GM19397 (cell line): ENCODE measurements around the gene GLRA1.
"Not testable (repeated sequence)": the region's sequence is repeated elsewhere in the genome, so short reads cannot be mapped to it uniquely, and the experiment has no call there.

Experiments used
- ATAC-seq: cut with Tn5 transposase; IDR thresholded peaks from one replicate; pipeline ENCODE4 v1.9.1; 2021; ENCODE audit warnings: mild to moderate bottlenecking, moderate library complexity; ENCODE audit not compliant: unreplicated experiment

GLRA1 gene

GRCh38 chr5:151822141-151822540 lies 102.5 kb downstream of the GLRA1 start:
- no peak for ATAC-seq

GRCh38 chr5:151820903-151821302 lies 103.7 kb downstream of the GLRA1 start:
- ATAC-seq, result no peak

DNA sequence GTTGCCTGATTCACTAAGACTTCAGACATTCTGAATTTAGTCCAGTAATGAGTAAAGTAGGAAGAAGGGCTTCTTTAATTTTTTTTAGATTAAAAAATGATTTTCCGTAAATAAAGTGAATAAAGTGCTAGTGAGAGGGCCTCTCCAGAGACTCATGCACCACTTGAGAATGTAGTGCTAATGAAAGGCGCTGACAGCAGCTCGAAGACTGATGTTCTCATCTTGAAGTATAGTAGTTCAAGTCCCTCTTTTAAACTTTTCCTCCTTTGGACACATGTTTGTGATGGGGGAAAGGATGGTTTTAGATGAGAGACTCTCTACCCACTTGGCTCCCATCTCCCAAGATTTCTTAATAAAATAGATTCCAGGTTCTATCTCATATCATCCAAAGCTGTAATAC lies 104.4 kb downstream of the GLRA1 start:
- ATAC-seq, result no peak

DNA sequence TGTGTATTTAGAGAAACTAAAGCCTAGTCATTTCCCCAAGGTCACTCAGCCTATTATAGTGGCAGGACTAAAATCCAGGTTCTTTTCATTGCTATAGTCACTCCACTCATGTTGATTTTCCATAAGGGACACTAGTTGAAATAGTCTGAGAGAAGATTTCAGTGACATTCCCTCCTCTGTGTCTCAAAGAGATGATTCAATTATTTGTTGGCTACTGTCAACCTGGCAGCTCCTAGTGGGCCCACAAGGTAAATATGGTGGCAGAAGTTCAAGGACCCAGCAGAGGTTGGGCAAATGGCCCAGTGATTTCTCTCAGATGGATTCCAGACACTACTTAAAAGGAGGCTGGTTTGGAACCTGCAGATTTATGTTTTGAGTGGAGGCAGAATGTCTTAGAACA lies 104.8 kb downstream of the GLRA1 start:
- no peak for ATAC-seq

GRCh38 chr5:151815051-151815450 lies 109.6 kb downstream of the GLRA1 start:
- ATAC-seq, result no peak

DNA sequence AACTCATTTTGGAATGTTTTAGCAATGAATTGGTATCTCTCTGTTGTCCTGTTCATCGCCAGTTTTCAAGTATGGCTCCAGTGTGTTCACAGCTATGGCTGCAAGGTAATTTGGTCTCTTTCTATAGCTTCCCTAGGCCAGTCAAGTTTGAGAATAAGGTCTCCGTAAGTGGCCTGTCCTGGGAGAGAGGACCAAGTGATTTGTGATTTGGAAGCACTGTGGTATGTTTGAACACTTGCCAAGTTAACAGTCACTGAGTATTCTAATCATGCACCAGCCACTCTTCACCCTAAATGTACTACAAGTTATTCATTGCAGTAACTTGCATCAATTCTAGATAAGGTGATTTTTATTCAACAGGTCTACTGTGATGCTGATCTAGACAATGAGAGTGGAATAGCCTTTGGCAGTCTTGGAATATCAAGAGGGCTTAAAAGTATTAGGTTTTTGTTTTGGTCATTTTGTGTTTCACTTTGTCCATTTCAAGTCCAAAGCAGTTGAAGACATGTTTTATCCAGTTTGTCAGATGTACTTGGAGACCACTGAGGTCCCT lies 111.8 kb downstream of the GLRA1 start:
- ATAC-seq, result no peak

GRCh38 chr5:151811593-151812321 lies 112.9 kb downstream of the GLRA1 start:
- ATAC-seq, result no peak

GRCh38 chr5:151810897-151811296 lies 113.8 kb downstream of the GLRA1 start:
- ATAC-seq, result no peak

GRCh38 chr5:151810449-151810848 lies 114.2 kb downstream of the GLRA1 start:
- no peak for ATAC-seq

GRCh38 chr5:151808451-151809169 lies 116.0 kb downstream of the GLRA1 start:
- ATAC-seq, result no peak

DNA sequence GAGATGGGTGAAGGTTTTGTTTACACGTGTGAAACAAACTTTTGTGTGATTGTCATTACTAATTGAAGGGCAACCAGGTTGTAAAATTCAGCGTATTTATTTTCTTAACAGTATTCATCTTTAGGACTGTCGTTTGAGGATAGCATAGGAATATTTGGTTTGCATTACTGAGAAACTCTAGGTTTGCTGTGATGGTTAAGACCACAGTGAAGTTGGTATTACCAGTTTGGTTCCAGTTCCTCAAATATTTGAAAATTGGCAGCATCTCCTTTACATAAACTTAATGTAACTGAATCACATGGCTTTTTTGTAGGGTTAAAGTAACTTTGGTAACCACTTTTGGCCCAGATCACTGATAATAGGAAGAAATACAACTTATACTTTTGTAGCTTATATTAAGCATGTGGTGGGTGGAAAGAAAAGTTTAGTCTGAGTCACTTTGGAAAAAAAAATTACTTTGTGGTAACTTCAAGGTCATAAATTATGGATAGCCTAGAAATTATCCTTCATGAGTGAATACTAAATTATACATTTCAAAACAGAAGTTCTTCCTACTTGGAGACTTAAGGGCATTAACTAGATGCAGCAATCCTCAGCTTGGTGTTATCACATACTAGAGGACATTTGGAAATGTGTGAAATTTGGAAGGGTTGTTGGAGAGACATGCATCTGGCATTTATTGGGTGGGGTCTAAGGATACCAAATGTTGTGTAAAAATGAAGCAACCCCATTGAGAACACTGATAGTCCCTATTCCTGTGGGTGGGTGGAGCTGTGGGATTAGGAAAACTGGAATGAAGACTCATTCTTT lies 119.0 kb downstream of the GLRA1 start:
- ATAC-seq, result no peak

DNA sequence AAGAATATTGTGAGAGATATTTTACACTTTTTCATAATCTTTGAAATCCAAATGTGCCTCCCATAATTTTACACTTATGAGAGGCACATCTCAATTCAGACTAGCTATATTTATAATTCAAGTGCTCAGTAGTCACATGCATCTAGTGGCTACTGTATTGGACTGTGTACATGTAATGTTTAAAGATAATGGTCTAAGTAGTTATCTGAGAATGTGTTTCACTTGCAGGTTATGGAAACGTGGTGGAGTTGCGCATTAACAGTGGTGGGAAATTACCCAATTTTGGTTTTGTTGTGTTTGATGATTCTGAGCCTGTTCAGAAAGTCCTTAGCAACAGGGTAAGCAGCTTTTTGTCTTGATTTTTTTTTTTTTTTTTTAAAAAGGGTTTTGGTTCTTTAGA lies 124.1 kb downstream of the GLRA1 start:
- ATAC-seq, result no peak

GRCh38 chr5:151799407-151799806 lies 125.2 kb downstream of the GLRA1 start:
- no peak for ATAC-seq

DNA sequence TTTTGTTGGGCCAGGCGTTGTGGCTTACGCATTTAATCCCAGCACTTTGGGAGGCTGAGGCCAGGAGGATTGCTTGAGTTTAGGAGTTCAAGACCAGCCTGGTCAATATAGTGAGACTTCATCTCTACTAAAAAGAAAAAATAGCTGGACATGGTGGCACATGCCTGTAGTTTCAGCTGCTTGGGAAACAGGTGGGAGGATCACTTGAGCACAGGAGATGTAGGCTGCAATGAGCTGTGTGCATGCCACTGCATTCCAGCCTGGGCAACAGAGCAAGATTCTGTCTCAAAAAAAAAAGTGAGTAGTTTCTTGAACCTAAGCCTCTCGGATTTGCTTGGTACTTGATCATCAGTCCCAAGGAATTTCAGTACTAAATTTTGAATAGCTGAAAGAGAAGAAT lies 126.0 kb downstream of the GLRA1 start:
- no peak for ATAC-seq

- no peak for ATAC-seq
Observed at GRCh38 chr5:151795426-151795825, 129.2 kb downstream of the GLRA1 start.

- ATAC-seq, result no peak
Observed at GRCh38 chr5:151793358-151793757, 131.3 kb downstream of the GLRA1 start.

DNA sequence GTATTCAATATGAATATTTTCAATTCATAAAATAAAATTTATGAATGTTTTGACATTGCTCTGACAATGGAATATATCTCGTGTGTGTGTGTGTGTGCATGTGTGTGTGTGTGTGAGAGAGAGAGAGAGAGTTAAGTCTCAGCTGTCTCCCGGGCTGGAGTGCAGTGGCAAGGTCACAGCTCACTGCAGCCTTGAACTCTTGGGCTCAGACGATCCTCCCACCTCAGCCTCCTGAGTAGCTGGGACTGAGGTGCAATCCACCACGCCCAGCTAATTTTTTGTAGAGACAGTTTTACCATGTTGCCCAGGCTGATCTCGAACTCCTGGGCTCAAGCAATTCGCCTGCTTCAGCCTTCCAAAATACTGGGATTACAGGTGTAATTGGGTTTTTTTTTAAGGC lies 136.8 kb downstream of the GLRA1 start:
- no peak for ATAC-seq

DNA sequence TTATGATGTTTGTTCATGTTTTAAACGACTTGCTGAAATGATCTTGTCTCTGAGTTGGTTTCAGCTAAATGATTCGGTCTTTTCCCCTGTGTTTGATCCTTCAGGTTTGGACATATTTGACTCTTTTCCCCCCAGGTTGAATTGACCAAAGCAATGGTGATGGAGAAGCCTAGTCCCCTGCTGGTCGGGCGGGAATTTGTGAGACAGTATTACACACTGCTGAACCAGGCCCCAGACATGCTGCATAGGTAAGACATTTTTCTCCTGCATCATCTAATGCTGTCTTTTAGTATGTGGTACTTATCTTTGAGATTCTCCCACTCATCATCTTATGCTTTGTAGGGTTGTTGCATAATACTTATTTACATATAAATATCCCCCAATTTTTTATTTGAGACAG lies 138.2 kb downstream of the GLRA1 start:
- ATAC-seq, result no peak

DNA sequence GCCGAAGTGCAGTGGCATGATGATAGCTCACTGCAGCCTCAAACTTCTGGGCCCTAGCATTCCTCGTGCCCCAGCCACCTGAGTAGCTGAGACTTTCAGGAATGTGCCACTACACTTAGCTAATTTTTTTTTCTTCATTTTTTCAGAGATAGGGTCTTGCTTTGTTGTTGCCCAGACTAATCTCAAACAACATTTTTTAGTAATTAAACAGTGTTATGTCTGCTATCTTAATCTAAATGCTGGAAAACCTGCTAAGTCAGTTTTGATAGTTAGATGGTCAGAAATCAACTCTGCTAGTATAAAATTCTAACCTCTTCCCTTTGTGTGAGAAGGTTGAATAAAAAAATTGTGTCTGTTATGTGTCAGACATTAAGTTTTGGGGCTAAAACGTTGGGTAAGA lies 140.5 kb downstream of the GLRA1 start:
- no peak for ATAC-seq

DNA sequence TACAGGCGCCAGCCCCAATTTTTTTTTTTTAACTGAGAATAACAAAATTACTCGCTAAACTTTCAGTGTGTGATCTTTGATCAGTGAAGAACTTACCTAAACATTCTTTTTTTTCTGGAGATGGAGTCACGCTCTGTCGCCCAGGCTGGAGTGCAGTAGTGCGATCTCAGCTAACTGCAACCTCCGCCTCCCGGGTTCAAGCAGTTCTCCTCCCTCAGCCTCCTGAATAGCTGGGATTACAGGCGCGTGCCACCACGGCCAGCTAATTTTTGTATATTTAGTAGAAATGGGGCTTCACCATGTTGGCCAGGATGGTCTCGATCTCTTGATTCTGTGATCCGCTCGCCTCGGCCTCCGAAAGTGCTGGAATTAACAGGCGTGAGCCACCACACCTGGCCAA lies 141.0 kb downstream of the GLRA1 start:
- ATAC-seq, result not testable (repeated sequence)

DNA sequence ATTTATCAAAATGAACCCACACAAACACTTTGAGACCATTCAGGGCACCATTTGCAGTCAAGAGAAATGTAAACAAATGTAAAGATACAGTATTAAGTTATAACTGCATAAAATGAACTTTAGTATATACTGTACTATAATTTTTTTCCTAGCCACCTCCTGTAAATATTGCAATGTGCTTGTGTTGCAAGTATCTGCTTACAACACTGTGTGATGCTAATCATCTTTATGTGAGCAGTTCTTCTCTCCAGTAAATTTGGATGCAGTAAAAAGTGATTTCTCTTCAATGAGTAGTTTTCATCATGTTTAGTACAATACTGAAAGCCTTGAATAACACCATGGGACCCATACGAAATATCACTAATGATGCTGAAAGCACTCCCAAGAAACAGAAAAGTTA lies 143.4 kb downstream of the GLRA1 start:
- ATAC-seq, result no peak
